Pulmonary artery endothelial cell (primary cell): ENCODE data around the gene GALK2. TPM values are rescaled to one million over a fixed set of nuclear protein-coding genes. Genes with fewer than 3 reads are reported as not detected.
"Not testable (repeated sequence)": the region's sequence is repeated elsewhere in the genome, so short reads cannot be mapped to it uniquely, and the experiment has no call there.

Experiments
- DNase-seq: peaks from one replicate; pipeline ENCODE4 v3.0.0-alpha.2; 2011; ENCODE audit warnings: low read depth, low spot score
- total RNA-seq: library from RNA; depleted of rRNA; stranded (reverse); fragments of >200 nt; gene quantifications from 2 replicates; pipeline ENCODE4 v1.2.3, GENCODE V29; 2014

Gene GALK2
- total RNA-seq, 1 donor from 2014 or later = 56.7 TPM

DNA sequence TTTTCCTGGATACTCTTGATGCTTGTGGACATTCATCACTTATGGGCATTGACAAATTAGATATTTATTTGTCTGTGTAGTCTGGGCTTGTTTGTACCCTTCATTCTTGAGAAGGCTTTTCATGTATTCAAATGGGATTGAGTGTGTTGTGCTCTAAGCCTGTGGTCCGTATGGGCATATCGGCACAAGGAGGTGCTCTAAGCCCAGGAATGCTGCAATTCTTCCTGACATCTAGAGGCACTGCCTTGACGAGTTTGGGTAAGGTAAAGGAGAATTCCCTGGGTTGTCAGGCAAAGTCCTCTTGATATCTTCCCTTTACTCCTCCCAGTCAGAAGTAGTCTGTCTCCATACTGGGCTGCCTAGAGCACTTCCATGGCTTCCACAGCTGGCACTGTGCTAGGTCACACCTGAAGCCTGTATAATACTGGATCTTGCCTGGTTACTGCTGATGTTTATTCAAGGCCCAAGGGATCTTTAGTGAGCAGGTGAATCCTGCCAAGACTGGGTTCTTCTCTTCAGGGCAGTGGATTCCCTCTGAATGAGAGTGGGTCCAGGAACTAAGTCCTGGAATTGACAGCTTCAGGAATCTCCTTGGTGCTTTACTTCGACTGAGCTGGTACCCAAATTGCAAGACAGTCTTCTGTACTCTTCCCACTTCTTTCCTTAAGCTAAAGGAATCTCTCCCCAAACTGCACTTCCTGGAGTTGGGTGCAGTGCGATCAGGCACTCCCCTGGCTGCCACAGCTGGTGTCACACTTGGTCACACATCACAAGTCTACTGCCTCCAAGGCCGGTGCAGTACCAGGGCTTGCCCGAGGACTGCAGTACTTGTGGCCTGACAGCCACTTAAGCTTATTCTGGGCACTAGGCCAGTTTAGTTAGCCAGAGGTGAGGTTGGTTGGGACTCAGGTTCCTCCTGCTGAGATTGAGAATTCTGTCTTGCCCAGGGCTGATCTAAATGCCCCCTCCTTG lies 46.0 kb downstream of the GALK2 start:
- DNase-seq = no peak

- no peak for DNase-seq
These were observed 53.7 kb downstream of the GALK2 start for GRCh38 chr15:49223536-49224274.

GRCh38 chr15:49225572-49226281 lies 55.7 kb downstream of the GALK2 start:
- no peak for DNase-seq

- no peak for DNase-seq
These were observed 57.6 kb downstream of the GALK2 start for GRCh38 chr15:49227602-49228001.

DNA sequence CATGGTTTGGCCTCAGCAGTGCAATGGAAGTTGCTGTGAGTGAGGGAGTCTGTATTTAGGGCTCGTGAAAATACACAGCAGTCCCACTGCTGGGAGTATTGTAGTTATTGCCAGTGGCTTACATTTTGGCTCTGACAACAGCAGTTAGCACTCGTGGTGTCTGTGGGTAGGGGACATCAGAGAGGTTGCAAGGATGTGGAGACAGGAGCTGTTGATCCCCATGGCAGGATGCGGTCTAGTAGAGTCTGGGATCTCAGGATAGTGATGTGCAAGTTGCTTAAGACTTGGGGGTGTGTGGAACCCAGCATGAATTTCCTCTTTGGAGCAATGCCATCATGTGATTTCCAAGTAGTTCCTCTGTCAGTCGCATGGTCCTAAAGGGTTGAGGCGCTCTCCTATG lies 59.9 kb downstream of the GALK2 start:
- no peak for DNase-seq

DNA sequence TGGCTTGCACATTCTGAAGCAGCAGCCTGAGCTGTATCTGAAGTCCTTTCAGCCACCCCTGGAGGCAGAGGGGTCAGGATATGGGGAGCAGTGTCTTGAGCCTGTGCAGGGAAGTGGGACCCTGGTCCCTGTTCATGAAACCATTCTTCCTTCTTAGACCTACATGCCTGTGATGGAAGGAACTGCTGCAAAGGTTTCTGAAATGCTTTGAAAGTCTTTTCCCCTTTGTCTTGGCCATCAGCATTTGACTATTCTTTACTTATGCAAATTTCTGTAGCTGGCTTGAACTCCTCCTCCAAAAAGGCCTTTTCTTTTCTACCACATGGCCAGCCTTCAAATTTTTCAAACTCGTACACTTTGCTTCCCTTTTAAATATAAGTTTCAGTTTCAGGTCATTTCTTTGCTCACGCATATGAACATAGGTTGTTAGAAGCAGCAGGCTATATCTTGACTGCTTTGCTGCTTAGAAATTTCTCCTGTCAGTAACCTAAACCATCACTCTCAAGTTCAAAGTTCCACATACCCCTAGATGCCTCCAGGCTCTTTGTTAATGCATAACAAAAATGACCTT lies 62.3 kb downstream of the GALK2 start:
- DNase-seq = no peak

DNA sequence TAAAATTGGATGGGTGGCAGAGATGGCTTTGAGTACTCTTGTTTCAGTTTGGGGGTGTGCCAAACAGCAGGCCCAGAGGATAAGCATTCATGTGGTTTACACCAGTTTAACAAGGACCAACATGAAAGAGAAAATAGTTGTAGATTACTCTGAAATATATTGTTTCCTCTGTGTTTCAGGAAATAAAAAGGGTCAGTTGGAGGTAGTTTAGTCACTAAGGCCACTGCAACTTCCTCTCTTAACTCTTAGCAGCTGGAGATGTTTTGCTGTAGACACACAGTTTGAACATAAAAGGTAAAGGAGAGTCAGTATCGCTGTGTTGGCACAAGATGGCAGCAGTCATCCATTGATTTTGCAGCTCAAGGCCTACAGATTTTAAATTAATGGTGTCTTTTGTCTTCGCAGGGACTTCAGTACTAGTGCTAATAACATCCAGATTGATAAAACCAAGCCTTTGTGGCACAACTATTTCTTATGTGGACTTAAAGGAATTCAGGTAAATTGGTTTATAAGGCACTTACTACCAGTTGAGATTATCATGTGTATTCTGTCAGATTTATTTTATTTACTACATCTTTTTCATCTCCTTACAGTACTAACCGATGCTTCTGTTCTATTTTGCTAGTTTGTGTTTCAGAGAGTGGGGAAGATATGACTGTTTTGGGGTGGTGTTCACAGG lies 65.5 kb downstream of the GALK2 start:
- DNase-seq = peak; percentile 62

DNA sequence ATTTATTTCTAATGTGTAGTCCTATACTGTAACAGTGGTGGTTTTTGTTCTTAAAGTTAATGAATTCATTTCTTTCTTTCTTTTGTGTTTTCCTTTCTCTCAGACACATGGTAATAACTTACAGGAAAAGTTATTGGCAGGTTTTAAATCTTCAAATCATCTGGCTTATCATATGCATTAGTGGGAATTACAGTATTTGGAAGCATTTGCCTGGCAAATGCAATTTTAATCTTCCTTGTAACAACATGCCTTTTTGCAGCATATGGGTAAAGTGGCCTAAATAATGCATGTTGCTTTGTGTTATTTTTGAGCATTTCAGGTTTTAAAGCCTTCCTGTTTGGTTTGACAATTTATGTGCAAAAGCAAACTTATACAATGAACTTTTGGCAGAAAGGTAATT lies 66.8 kb downstream of the GALK2 start:
- no peak for DNase-seq

- DNase-seq = no peak
These were observed 68.3 kb downstream of the GALK2 start for GRCh38 chr15:49238342-49238741.

DNA sequence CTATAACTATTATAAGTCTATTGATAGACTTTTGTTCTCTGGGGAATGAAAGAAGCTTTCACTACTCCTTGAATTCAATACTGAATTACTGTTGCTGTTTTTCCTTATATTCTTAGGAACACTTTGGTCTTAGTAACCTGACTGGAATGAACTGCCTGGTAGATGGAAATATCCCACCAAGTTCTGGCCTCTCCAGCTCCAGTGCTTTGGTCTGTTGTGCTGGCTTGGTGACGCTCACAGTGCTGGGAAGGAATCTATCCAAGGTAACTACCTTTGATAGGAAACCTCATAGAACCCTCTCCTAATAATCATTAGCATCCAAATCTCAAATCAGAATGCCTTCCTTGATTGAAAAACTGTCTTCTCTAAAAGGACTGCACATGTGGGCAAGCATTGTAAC lies 69.1 kb downstream of the GALK2 start:
- no peak for DNase-seq

DNA sequence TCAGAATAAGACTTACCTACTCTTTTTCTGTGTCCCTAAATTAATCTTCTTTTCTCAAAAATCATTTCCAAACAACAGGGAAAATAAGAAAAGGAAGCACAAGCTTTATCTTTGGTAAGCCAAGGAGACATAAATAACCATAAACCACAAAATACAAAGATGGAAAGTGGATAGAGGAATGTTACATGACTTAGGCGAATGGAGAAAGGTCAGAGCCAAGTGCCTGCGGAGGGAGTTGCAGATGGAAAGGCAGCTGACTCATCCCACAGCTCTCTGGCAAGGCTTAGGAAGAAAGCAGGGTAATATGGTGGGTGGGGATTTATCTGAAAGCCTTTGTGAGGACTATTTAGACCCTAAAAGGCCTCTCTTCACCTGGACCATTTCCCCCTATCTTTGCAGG lies 72.8 kb downstream of the GALK2 start:
- DNase-seq = no peak

- no peak for DNase-seq
These were observed 77.6 kb downstream of the GALK2 start for GRCh38 chr15:49247556-49248110.

DNA sequence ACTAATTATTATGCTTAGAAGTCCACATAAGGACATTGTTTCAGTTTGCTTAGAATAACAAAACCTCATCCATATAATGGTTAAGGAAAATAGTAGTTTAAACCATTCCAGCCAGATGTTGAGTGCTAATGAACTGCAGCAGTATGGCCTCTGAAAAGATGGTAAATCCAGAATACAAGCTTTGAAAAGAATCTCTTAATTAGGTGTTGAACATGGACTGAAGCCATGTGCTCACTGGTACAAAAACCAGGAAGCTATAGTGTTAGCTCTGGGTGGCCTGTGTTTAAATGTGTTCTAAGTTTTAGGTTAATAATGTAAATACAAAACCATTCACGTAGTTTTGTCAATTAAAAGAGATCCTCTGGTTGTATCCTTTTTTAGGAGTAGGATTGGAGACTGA lies 78.2 kb downstream of the GALK2 start:
- no peak for DNase-seq

DNA sequence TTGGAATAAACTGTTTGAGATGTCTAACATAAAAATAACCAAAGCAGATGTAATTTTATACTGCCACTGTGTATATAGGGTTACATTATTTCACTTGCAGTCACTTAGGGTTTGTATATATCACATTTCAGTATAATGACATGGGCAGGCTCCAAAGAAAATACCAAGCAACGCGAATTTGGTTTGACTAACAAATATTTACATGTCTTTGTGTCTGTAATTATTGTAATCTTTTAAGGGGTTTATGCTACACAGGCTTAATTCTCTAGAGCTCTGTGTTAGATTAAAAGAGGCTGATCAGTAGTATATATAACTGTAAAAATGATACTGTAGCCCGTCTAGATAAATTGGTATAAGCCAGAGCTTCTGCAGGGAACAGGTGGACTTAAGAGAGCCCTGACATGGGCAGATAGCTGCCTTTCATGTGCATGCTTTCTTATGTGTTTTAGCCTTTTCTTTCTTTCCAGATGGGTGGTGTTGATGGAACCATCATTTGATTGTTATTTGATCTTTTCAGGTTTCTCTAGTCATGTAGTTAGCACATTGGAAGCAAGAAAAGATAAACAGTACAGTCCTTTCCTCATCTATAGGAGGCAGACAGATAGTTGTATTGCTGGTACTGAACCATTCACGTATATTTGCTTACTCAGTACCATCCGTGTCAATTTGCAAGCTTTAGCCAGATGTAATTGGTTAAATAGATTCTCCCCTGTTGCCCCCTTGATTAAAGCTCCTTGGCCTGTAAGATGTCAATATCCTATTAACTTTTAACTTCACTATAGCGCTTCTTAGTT lies 86.1 kb downstream of the GALK2 start:
- DNase-seq = no peak

- not testable (repeated sequence) for DNase-seq
These were observed 95.1 kb downstream of the GALK2 start for GRCh38 chr15:49265117-49265516.

DNA sequence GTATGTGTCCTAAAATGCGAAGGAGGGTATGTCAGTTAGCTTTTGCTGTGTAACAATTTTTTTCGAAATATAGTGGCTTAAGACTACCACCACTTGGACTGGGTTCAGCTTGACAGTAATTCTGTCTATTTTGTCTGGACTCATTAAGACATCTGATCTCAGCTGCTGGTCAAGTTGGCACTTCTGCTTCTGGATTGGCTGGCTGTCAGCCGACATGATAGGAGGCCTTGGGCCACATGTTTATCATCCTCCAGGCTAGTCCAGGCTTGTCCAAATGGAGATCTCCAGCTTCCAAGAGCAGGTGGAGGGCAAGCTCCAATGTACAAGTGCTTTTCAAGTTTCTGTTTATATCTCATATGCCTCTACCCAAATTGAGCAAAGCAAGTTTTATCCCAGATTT lies 95.9 kb downstream of the GALK2 start:
- DNase-seq = no peak

GRCh38 chr15:49270541-49271421 lies 100.7 kb downstream of the GALK2 start:
- DNase-seq = no peak

DNA sequence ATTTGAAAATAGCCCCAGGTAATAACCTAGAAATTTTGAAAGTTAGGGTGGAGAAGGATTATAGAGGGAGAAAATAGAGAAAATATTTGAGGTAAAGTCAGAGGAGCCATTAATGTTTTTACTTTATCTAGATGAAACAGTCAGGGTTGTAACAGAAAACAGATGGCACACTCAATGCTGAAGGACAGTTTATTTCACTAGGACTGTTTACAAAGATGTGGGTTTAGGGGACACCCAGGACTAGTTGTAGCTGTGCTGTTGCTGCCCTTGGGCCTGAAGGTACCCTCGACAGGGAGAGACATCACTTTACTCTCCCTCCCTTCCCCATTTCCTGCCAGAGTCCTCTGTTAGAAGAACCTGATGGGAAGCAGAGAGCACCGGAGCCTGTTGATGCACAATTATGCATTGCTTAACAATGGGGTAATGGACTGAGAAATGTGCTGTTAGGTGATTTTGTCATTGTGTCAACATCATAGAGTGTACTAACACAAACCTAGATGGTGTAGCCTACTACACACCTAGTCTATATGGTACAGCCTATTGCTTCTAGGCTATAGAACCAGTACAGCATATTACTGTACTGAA lies 103.8 kb downstream of the GALK2 start:
- no peak for DNase-seq
